K562 (cell line): ENCODE results near the gene ECM1. TPM values are rescaled to one million over a fixed set of nuclear protein-coding genes. Genes with fewer than 3 reads are reported as not detected.
A peak's percentile ranks its signal among the peaks of the same experiment; 100 is the strongest.

ENCODE experiments used
- CBFA2T2 ChIP-seq: fragments of 450-650 bp; conservative IDR thresholded peaks from 2 replicates; pipeline ENCODE4 v1.6.1; 2017; ENCODE audit warnings: mild to moderate bottlenecking
- MBD2 ChIP-seq: sonication (generic); IDR thresholded peaks from 2 replicates; pipeline ENCODE4 v1.6.1; 2016; ENCODE audit warnings: low read depth, borderline replicate concordance
- PTTG1 ChIP-seq: fragments of 450-650 bp; IDR thresholded peaks from 2 replicates; pipeline ENCODE4 v1.6.1; 2016; ENCODE audit warnings: low read depth, mild to moderate bottlenecking, missing genetic modification characterization, missing compliant biosample characterization
- ZNF696 ChIP-seq: fragments of 250-450 bp; sonication (Bioruptor Pico); conservative IDR thresholded peaks from 2 replicates; pipeline ENCODE4 v1.4.0; 2020; ENCODE audit warnings: mild to moderate bottlenecking, moderate library complexity
- ZNF830 ChIP-seq: fragments of 250-450 bp; sonication (Bioruptor Pico); IDR thresholded peaks from 2 replicates; pipeline ENCODE4 v1.5.0; 2021; ENCODE audit warnings: mild to moderate bottlenecking
- polyA plus RNA-seq, 8 experiments: library from polyadenylated mRNA; depleted of rRNA in 4 of 8; stranded (reverse) in 5 of 8; unstranded in 3 of 8; fragments of >200 nt; fragmentation: Nextera tagmentation in 2 of 8; fragmentation: Illumina TruSeq in 1 of 8; extraction: Ambion mirVana in 2 of 8; extraction: Trizol in 1 of 8; gene quantifications; 2 replicates each; pipeline versions ENCODE4 v1.2.1 to v1.2.3, GENCODE V29; 2011 to 2014; ENCODE audit warnings: inconsistent platforms in 1 of 8, missing spikeins in 1 of 8
- total RNA-seq, 7 experiments: library from RNA; depleted of rRNA in 6 of 7; stranded (reverse); fragments of >200 nt in 6 of 7; fragmentation: Illumina TruSeq in 2 of 7; extraction: Trizol in 2 of 7; gene quantifications; 2 replicates each; pipeline versions ENCODE4 v1.2.1 to v1.2.3, GENCODE V29; 2011 to 2021; ENCODE audit warnings: low replicate concordance in 1 of 7
- TF ChIP-seq, protein P1 (sequence below): fragments of 250-450 bp; sonication (Bioruptor Pico); IDR thresholded peaks from 2 replicates; pipeline ENCODE4 v1.4.0; 2020; ENCODE audit warnings: mild to moderate bottlenecking, moderate library complexity
- TF ChIP-seq, protein P2 (sequence below): fragments of 450-650 bp; conservative IDR thresholded peaks from 2 replicates; pipeline ENCODE4 v1.6.1; 2016; ENCODE audit warnings: missing genetic modification characterization, low read depth, mild to moderate bottlenecking, control low read depth, missing compliant biosample characterization
- TF ChIP-seq, protein P3 (sequence below): fragments of 250-450 bp; sonication (Bioruptor Pico); IDR thresholded peaks from 2 replicates; pipeline ENCODE4 v1.6.1; 2021; ENCODE audit warnings: mild to moderate bottlenecking
- TF ChIP-seq, protein P4 (sequence below): fragments of 250-450 bp; sonication (Bioruptor Pico); IDR thresholded peaks from 2 replicates; pipeline ENCODE4 v1.4.0; 2020
- TF ChIP-seq, protein P5 (sequence below): fragments of 450-650 bp; IDR thresholded peaks from 2 replicates; pipeline ENCODE4 v1.6.1; 2016; ENCODE audit warnings: low read depth, mild to moderate bottlenecking, moderate library complexity
- TF ChIP-seq, protein P6 (sequence below): fragments of 250-450 bp; sonication (Bioruptor Pico); IDR thresholded peaks from 2 replicates; pipeline ENCODE4 v1.4.0; 2020; ENCODE audit warnings: borderline replicate concordance
- TF ChIP-seq, protein P7 (sequence below): fragments of 250-450 bp; sonication (Bioruptor Pico); IDR thresholded peaks from 2 replicates; pipeline ENCODE4 v1.8.0; 2022; ENCODE audit warnings: moderate library complexity, mild to moderate bottlenecking, inconsistent platforms

The ECM1 gene
- total and polyA plus RNA-seq, 9 of the 15 experiments (the other 6 are each of a cell fraction or from before 2014, with no cell fraction given) = 6.6 to 52.2 (median 12.8) TPM

DNA sequence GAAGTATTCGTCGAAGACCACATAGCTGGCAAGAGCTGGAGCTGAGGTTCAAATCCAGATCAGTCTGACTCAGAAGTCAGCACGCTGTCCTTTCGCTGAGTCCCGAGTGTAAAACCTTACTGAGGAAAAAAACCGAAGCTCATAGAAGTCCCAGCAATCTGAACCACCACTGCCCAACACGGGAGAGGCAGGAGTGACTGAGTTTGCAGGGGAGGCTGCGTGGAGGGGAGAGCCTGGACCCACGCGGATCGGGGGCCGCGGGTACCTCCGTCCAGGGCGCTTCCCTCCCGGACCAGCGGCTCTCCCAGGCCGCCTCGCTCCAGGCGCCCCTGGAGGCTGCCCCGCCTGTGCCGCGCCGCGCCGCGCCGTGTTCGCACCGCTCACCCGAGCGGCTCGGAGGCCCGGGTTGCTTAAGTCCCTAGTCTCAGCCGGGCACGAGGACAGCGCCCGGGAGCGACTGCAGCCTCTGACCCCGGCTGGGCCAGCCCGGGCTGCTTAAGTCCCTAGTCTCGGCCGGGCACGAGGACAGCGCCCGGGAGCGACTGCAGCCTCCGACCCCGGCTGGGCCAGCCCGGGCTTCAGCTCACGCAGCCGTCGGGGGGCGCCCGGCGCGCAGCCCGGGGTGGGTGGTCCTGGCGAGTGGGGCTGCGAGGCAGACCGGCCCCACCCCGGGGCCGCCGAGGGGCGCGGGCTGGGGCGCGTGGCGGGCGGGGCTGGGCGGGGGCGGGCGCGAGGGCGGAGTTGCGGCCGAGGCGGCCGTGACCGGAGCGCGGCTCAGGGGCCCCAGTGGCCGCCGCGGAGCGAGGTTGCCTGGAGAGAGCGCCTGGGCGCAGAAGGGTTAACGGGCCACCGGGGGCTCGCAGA lies 41.0 kb downstream of the ECM1 start, which contains the start of gene ADAMTSL4 (continued):
- TF ChIP-seq, protein P1, sequence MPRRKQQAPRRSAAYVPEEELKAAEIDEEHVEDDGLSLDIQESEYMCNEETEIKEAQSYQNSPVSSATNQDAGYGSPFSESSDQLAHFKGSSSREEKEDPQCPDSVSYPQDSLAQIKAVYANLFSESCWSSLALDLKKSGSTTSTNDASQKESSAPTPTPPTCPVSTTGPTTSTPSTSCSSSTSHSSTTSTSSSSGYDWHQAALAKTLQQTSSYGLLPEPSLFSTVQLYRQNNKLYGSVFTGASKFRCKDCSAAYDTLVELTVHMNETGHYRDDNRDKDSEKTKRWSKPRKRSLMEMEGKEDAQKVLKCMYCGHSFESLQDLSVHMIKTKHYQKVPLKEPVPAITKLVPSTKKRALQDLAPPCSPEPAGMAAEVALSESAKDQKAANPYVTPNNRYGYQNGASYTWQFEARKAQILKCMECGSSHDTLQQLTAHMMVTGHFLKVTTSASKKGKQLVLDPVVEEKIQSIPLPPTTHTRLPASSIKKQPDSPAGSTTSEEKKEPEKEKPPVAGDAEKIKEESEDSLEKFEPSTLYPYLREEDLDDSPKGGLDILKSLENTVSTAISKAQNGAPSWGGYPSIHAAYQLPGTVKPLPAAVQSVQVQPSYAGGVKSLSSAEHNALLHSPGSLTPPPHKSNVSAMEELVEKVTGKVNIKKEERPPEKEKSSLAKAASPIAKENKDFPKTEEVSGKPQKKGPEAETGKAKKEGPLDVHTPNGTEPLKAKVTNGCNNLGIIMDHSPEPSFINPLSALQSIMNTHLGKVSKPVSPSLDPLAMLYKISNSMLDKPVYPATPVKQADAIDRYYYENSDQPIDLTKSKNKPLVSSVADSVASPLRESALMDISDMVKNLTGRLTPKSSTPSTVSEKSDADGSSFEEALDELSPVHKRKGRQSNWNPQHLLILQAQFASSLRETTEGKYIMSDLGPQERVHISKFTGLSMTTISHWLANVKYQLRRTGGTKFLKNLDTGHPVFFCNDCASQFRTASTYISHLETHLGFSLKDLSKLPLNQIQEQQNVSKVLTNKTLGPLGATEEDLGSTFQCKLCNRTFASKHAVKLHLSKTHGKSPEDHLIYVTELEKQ (CRISPR knock-in tag) = no peak
- TF ChIP-seq, protein P2, sequence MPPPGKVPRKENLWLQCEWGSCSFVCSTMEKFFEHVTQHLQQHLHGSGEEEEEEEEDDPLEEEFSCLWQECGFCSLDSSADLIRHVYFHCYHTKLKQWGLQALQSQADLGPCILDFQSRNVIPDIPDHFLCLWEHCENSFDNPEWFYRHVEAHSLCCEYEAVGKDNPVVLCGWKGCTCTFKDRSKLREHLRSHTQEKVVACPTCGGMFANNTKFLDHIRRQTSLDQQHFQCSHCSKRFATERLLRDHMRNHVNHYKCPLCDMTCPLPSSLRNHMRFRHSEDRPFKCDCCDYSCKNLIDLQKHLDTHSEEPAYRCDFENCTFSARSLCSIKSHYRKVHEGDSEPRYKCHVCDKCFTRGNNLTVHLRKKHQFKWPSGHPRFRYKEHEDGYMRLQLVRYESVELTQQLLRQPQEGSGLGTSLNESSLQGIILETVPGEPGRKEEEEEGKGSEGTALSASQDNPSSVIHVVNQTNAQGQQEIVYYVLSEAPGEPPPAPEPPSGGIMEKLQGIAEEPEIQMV = no peak
- TF ChIP-seq, protein P3, sequence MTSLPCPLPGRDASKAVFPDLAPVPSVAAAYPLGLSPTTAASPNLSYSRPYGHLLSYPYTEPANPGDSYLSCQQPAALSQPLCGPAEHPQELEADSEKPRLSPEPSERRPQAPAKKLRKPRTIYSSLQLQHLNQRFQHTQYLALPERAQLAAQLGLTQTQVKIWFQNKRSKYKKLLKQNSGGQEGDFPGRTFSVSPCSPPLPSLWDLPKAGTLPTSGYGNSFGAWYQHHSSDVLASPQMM (CRISPR knock-in tag) = no peak
- no peak for TF ChIP-seq ZNF830
- no peak for TF ChIP-seq CBFA2T2
- TF ChIP-seq, protein P4, sequence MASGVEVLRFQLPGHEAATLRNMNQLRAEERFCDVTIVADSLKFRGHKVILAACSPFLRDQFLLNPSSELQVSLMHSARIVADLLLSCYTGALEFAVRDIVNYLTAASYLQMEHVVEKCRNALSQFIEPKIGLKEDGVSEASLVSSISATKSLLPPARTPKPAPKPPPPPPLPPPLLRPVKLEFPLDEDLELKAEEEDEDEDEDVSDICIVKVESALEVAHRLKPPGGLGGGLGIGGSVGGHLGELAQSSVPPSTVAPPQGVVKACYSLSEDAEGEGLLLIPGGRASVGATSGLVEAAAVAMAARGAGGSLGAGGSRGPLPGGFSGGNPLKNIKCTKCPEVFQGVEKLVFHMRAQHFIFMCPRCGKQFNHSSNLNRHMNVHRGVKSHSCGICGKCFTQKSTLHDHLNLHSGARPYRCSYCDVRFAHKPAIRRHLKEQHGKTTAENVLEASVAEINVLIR (CRISPR knock-in tag) = no peak
- no peak for TF ChIP-seq ZNF696
- TF ChIP-seq, protein P5, sequence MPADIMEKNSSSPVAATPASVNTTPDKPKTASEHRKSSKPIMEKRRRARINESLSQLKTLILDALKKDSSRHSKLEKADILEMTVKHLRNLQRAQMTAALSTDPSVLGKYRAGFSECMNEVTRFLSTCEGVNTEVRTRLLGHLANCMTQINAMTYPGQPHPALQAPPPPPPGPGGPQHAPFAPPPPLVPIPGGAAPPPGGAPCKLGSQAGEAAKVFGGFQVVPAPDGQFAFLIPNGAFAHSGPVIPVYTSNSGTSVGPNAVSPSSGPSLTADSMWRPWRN = no peak
- TF ChIP-seq MBD2 = peak; percentile 50; the same call in 1 of the 2 replicates
- TF ChIP-seq, protein P6, sequence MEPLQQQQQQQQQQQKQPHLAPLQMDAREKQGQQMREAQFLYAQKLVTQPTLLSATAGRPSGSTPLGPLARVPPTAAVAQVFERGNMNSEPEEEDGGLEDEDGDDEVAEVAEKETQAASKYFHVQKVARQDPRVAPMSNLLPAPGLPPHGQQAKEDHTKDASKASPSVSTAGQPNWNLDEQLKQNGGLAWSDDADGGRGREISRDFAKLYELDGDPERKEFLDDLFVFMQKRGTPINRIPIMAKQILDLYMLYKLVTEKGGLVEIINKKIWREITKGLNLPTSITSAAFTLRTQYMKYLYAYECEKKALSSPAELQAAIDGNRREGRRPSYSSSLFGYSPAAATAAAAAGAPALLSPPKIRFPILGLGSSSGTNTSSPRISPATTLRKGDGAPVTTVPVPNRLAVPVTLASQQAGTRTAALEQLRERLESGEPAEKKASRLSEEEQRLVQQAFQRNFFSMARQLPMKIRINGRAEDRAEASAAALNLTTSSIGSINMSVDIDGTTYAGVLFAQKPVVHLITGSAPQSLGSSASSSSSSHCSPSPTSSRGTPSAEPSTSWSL (CRISPR knock-in tag) = no peak
- TF ChIP-seq, protein P7, sequence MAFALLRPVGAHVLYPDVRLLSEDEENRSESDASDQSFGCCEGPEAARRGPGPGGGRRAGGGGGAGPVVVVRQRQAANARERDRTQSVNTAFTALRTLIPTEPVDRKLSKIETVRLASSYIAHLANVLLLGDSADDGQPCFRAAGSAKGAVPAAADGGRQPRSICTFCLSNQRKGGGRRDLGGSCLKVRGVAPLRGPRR (CRISPR knock-in tag) = no peak
- no peak for TF ChIP-seq PTTG1 (tag)
